RKO (cell line): ENCODE data around the gene SACM1L.

ENCODE experiments used
- DNase-seq: peaks from one replicate; pipeline ENCODE4 v3.0.0-alpha.2; 2016; ENCODE audit warnings: low spot score

The SACM1L gene, protein sequence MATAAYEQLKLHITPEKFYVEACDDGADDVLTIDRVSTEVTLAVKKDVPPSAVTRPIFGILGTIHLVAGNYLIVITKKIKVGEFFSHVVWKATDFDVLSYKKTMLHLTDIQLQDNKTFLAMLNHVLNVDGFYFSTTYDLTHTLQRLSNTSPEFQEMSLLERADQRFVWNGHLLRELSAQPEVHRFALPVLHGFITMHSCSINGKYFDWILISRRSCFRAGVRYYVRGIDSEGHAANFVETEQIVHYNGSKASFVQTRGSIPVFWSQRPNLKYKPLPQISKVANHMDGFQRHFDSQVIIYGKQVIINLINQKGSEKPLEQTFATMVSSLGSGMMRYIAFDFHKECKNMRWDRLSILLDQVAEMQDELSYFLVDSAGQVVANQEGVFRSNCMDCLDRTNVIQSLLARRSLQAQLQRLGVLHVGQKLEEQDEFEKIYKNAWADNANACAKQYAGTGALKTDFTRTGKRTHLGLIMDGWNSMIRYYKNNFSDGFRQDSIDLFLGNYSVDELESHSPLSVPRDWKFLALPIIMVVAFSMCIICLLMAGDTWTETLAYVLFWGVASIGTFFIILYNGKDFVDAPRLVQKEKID

GRCh38 chr3:45688882-45689786 is at the start of gene SACM1L:
Gene SACM1L, plus strand, starts transcription at chr3:45689396. Its CDS starts 70 bp downstream, at chr3:45689466.
- peak; percentile 98 for DNase-seq

GRCh38 chr3:45640091-45640507 is 49.1 kb upstream of the SACM1L start:
- no peak for DNase-seq

DNA sequence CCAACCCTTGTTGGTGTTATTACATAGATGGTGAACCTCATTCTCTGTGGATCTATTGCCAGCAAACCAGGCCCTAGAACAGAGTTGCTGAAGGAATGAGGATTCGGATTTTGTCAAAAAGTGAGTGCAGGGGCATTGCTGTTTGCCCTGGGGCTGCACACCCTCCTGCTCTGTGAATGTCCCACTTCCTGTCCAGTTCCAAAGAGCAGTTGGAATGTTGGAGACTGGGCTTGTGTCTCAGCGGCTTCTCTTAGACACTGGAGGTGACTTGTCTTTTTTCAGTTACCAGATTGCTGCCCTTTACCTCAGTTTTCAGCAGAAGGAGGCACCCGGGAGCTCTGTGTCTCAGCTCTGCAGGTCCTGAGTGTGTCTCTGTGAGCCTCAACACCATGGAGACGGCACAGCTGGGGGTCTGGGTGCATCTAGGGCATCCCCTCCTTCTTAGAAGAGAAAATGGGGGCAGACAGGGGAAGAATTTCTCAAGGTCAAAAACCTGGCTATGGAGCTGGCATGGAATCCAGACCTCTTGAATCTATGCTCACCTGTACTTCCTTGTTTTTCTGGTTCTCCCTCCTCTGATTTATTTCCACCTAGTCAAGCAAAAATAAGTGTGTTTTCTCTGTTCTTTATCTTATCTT is 48.4 kb upstream of the SACM1L start:
- DNase-seq: no peak

- no peak for DNase-seq
Observed at GRCh38 chr3:45641756-45642155, 47.4 kb upstream of the SACM1L start.

DNA sequence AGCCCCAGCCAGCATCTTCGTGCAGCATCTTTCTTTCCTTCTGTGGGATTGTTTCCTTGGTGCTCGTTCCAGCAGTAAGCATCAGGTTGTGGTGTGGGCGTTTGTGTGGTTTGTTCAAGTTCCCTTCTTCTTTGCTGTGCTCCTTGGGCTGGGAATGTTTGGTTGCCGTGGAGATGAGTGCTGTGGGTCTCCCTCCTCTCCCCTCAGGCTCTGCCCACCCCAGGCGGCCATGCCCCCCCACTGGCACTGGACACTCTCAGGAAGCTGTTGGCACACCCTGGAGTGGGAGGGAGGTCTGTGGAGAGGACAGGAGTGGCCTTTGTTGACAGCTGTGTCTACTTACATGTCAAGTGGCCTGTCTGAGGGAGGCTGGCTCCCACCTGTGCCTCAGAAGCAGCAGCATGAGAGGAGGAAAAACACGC is 46.5 kb upstream of the SACM1L start:
- no peak for DNase-seq

GRCh38 chr3:45644063-45644790 is 45.0 kb upstream of the SACM1L start:
- DNase-seq: peak; percentile 32

DNA sequence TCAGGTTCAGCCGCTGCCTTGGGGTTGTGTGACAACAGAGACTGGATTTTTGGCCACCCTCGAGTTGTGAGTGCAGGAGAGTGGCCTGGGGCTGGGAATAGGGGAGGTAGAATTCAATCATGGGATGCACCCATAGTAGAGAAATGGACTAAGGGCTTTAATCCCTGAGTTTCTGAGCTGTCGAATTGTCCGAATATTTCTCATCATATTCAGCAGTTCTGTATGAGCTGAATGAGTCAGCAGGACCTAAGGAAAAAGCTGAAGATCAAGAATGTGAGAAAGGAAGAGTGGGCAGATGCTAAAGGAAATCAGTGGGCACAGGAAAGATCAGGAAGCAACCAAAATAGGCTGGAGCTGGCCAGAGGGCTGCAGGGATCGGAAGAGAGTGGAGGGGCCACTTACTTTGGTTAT is 44.4 kb upstream of the SACM1L start:
- peak; percentile 90 for DNase-seq

GRCh38 chr3:45646051-45646585 is 43.1 kb upstream of the SACM1L start:
- DNase-seq: no peak

- peak; percentile 96 for DNase-seq
Observed at GRCh38 chr3:45647148-45647619, 42.0 kb upstream of the SACM1L start.

- DNase-seq: no peak
Observed at GRCh38 chr3:45653205-45653604, 36.0 kb upstream of the SACM1L start.

- no peak for DNase-seq
Observed at GRCh38 chr3:45654397-45654944, 34.7 kb upstream of the SACM1L start.

GRCh38 chr3:45655906-45656305 is 33.3 kb upstream of the SACM1L start:
- DNase-seq: peak; percentile 35

GRCh38 chr3:45656575-45657363 is 32.4 kb upstream of the SACM1L start:
- DNase-seq: peak; percentile 95

DNA sequence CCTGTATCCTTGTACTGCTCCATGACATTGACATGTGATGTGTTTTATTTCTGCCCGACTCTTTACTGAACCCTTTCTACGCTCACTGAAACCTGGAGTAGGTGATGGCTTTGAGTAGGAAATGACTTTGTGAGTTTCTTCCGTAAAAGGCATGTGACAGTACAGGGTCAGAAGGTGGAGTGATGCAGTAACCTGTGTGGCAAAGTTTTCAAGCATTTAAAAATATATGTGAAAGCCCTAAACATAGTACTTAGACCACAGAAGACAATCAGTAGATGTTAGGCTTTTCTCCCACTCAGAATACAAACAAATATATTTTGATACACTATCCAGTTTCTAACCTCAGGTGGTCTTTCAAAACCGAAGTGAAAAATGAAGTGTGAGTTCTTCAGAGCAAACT is 31.3 kb upstream of the SACM1L start:
- DNase-seq: no peak

DNA sequence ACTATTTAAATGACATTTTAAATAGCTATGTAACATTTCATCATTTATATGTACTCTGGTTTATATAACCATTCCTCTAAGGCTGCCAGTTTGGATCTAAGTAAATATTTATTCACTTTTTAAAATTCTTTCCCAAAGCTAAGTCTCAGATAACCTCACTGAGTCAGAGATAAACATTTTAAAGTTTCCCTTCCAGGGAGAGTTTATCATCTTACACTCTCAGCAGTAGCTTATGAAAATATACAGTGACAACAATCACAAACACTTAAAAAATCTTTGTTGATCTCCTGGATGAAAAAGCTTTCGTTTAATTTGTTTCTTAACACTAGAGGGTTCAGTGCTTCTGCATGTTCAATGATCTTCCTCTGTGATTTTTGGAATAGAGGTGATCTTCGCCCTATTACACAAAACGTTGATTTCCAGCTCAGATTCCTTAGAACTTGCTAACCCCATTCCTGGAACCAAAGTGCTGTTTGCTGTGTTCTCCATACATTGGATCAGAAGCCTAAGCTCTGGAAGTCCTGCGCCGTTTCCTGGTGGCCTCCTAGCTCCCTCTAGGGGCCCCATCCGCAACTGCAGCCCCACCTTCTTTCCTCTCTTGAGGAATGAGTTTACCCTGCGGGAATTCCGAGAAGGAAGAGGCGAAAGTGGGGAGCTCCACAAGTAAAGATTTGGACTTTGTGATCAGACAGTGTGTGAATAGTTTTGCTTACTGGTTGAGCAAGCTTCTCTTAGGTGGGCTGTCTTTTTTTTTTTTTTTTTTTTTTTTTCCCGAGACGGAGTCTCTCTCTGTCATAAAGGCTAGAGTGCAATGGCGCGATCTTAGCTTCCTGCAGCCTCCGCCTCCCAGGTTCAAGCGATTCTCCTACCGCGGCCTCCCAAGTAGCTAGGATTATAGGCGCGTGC is 29.3 kb upstream of the SACM1L start:
- peak; percentile 71 for DNase-seq

GRCh38 chr3:45660567-45660901 is 28.7 kb upstream of the SACM1L start:
- no peak for DNase-seq

DNA sequence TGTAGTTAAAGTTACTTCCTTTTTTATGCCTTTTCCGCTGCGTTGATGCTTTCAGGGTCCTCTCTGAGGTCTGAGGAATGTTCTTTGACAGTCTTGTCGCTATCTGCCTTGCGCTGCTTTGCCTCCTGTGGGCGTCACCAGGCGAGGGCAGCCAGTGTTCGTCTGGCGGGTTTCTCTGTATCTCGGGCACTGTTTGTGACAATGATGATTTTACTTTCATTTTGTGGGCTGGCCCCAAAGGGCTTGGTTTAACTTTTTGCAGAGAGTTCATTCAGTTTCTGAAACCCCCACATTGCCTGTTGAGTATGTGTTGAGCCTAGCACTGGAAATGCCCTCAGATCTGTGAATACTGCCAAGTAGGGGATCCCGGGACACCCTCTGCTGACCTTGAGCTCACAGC is 24.6 kb upstream of the SACM1L start:
- DNase-seq: no peak

GRCh38 chr3:45665101-45665572 is 24.1 kb upstream of the SACM1L start:
- peak; percentile 70 for DNase-seq
